Left hindlimb (tissue), 1 donor: ENCODE measurements around the gene CNN3.

Experiments used
- DNase-seq: peaks from one replicate; pipeline ENCODE4 v3.0.0-alpha.2; 2018

CNN3 gene

GRCh38 chr1:94887106-94887505 lies 39.8 kb downstream of the CNN3 start:
- no peak for DNase-seq

GRCh38 chr1:94886361-94886760 lies 40.5 kb downstream of the CNN3 start:
- no peak for DNase-seq

GRCh38 chr1:94884507-94884906 lies 42.4 kb downstream of the CNN3 start:
- DNase-seq, result no peak

- peak; percentile 81 for DNase-seq
These were observed 42.8 kb downstream of the CNN3 start for GRCh38 chr1:94884106-94884505.

- DNase-seq, result no peak
These were observed 43.2 kb downstream of the CNN3 start for GRCh38 chr1:94883691-94884090.

GRCh38 chr1:94878329-94878728 lies 48.6 kb downstream of the CNN3 start:
- no peak for DNase-seq

GRCh38 chr1:94876362-94876761 lies 50.5 kb downstream of the CNN3 start:
- DNase-seq, result no peak

- DNase-seq, result no peak
These were observed 51.1 kb downstream of the CNN3 start for GRCh38 chr1:94875794-94876193.

GRCh38 chr1:94874423-94874822 lies 52.5 kb downstream of the CNN3 start:
- no peak for DNase-seq

GRCh38 chr1:94873520-94874351 lies 53.2 kb downstream of the CNN3 start:
- DNase-seq, result peak; percentile 59

- no peak for DNase-seq
These were observed 54.0 kb downstream of the CNN3 start for GRCh38 chr1:94872771-94873495.

- no peak for DNase-seq
These were observed 55.9 kb downstream of the CNN3 start for GRCh38 chr1:94871031-94871430.

GRCh38 chr1:94866164-94866807 lies 60.6 kb downstream of the CNN3 start:
- no peak for DNase-seq

GRCh38 chr1:94865360-94865759 lies 61.5 kb downstream of the CNN3 start:
- DNase-seq, result no peak

- no peak for DNase-seq
These were observed 62.1 kb downstream of the CNN3 start for GRCh38 chr1:94864821-94865220.

- DNase-seq, result no peak
These were observed 63.0 kb downstream of the CNN3 start for GRCh38 chr1:94863919-94864318.

GRCh38 chr1:94863297-94863911 lies 63.5 kb downstream of the CNN3 start:
- DNase-seq, result no peak

- no peak for DNase-seq
These were observed 64.2 kb downstream of the CNN3 start for GRCh38 chr1:94862718-94863117.

- no peak for DNase-seq
These were observed 67.7 kb downstream of the CNN3 start for GRCh38 chr1:94859174-94859573.

- DNase-seq, result no peak
These were observed 68.6 kb downstream of the CNN3 start for GRCh38 chr1:94858276-94858675.

GRCh38 chr1:94856868-94857267 lies 70.0 kb downstream of the CNN3 start:
- no peak for DNase-seq

- DNase-seq, result no peak
These were observed 70.9 kb downstream of the CNN3 start for GRCh38 chr1:94856004-94856403.

- no peak for DNase-seq
These were observed 71.6 kb downstream of the CNN3 start for GRCh38 chr1:94855307-94855700.
